GM12878 (cell line): ENCODE data around the gene MGAT4C. TPM values are rescaled to one million over a fixed set of nuclear protein-coding genes. Genes with fewer than 3 reads are reported as not detected.

Source experiments
- ATAC-seq: fragments of 200-7000 bp; cut with Tn5 transposase; 3 replicates; pipeline ENCODE4 v1.9.1; 2020; ENCODE audit warnings: mild to moderate bottlenecking, moderate library complexity
- BruUV-seq: library from RNA; stranded (reverse); fragments of 400-500 nt; replicated peaks from 2 replicates; lab custom pipeline; 2021; lab: Mats Ljungman, UMichigan
- CTCF ChIA-PET: fragments of 300-600 bp; sonication (Branson Sonifier 250); formaldehyde crosslinking; extraction: SDS; loops from one replicate; lab custom pipeline; 2021; ENCODE audit warnings: inconsistent platforms; lab: Yijun Ruan, JAX
- POLR2A ChIA-PET: fragments of 350-600 bp; formaldehyde crosslinking; extraction: SDS; loops from one replicate; lab custom pipeline; 2021; ENCODE audit warnings: inconsistent platforms; lab: Charles Lee
- RAD21 ChIA-PET: fragments of 300-600 bp; sonication (Branson Sonifier 250); formaldehyde crosslinking; loops from one replicate; lab custom pipeline; 2023; ENCODE audit warnings: antibody characterized with exemption; ENCODE audit not compliant: unreplicated experiment; lab: Charles Lee
- SMC1A ChIA-PET: fragments of 300-600 bp; sonication (Branson Sonifier 250); formaldehyde crosslinking; loops from one replicate; lab custom pipeline; 2023; ENCODE audit not compliant: unreplicated experiment, uncharacterized antibody; lab: Charles Lee
- DNase-seq: peaks from one replicate; pipeline ENCODE4 v3.0.0-alpha.2; 2011; ENCODE audit warnings: low read depth, low spot score
- FAIRE-seq: peaks from 3 replicates; lab custom pipeline; 2011; peaks lifted over from hg19 to GRCh38; lab: Jason Lieb, UNC
- H2AFZ ChIP-seq: 2 replicates; pipeline ENCODE4 v1.6.0; 2011; ENCODE audit warnings: low read depth, low read length, control low read depth; ENCODE audit not compliant: control insufficient read depth
- H3K27ac ChIP-seq: 2 replicates; pipeline ENCODE4 v1.5.1; 2011; ENCODE audit warnings: control low read depth; ENCODE audit not compliant: control insufficient read depth, insufficient read depth
- H3K27me3 ChIP-seq, 2 experiments: replicated peaks in 1 of 2; 2 replicates each; pipeline versions ENCODE4 v1.6.0 to v1.6.1; 2011; ENCODE audit warnings: low read length in 1 of 2; ENCODE audit not compliant: control insufficient read depth in 2 of 2, insufficient read depth in 2 of 2
- H3K36me3 ChIP-seq, 2 experiments: 2 replicates each; pipeline ENCODE4 v1.5.1; 2011; ENCODE audit warnings: low read length in 1 of 2; ENCODE audit not compliant: control insufficient read depth in 2 of 2, insufficient read depth in 2 of 2
- H3K4me1 ChIP-seq: 2 replicates; pipeline ENCODE4 v1.6.1; 2011; ENCODE audit warnings: mild to moderate bottlenecking, low read length, moderate library complexity, mixed read lengths; ENCODE audit not compliant: control insufficient read depth, insufficient read depth
- H3K4me2 ChIP-seq: 2 replicates; pipeline ENCODE4 v1.6.0; 2011; ENCODE audit warnings: control low read depth; ENCODE audit not compliant: control insufficient read depth, insufficient read depth
- H3K4me3 ChIP-seq: fragments of 200-600 bp; sonication (generic); 2 replicates; pipeline ENCODE4 v1.5.1; 2016
- H3K79me2 ChIP-seq: 2 replicates; pipeline ENCODE4 v1.6.0; 2011; ENCODE audit warnings: low read length; ENCODE audit not compliant: control insufficient read depth, insufficient read depth
- H3K9ac ChIP-seq: 2 replicates; pipeline ENCODE4 v1.8.0; 2011; ENCODE audit warnings: low read length, control low read depth, mixed read lengths; ENCODE audit not compliant: control insufficient read depth, insufficient read depth
- H3K9me3 ChIP-seq: replicated peaks from 3 replicates; pipeline ENCODE4 v1.5.1; 2011; ENCODE audit warnings: mild to moderate bottlenecking, low read length; ENCODE audit not compliant: control insufficient read depth, insufficient read depth
- H4K20me1 ChIP-seq: 2 replicates; pipeline ENCODE4 v1.6.0; 2011; ENCODE audit not compliant: control insufficient read depth, insufficient read depth
- CTCF ChIP-seq, 3 experiments: IDR thresholded peaks in 2 of 3; conservative IDR thresholded peaks in 1 of 3; 2 replicates each; pipeline ENCODE4 v1.5.1; 2011; ENCODE audit warnings: low read depth in 3 of 3, low read length in 3 of 3, mild to moderate bottlenecking in 3 of 3, control low read depth in 2 of 3, moderate library complexity in 2 of 3, inconsistent platforms in 1 of 3, mixed read lengths in 1 of 3; ENCODE audit not compliant: control insufficient read depth in 2 of 3, insufficient read depth in 1 of 3; ENCODE audit errors: extremely low read depth in 1 of 3
- MAX ChIP-seq: IDR thresholded peaks from 2 replicates; pipeline ENCODE4 v1.6.1; 2012; ENCODE audit warnings: low read depth, low read length, improper control_type of control experiment
- MYC ChIP-seq: IDR thresholded peaks from 2 replicates; pipeline ENCODE4 v1.6.1; 2011; ENCODE audit warnings: mild to moderate bottlenecking, low read length, moderate library complexity, inconsistent platforms; ENCODE audit not compliant: insufficient read depth, insufficient replicate concordance, insufficient read length, severe bottlenecking
- ZNF24 ChIP-seq: fragments of 450-650 bp; IDR thresholded peaks from 2 replicates; pipeline ENCODE4 v1.6.1; 2017; ENCODE audit warnings: antibody characterized with exemption, mild to moderate bottlenecking
- WGBS: methylation state at CpG from one replicate; pipeline ENCODE4 v1.1.6; 2016; ENCODE audit warnings: low lambda C conversion rate; ENCODE audit not compliant: insufficient replicate concordance, insufficient coverage; ENCODE audit errors: missing lambda C conversion rate; 5-methylcytosine and 5-hydroxymethylcytosine counted together
- in situ Hi-C: fragments of 300-500 bp; cut with MboI; formaldehyde crosslinking; loops from 9 replicates; pipeline ENCODE4 v1.14.3; 2018; ENCODE audit warnings: mixed read lengths
- intact Hi-C: fragments of 100-400 bp; cut with micrococcal nuclease; formaldehyde crosslinking; loops from one replicate; pipeline ENCODE4 v1.14.2; 2022; ENCODE audit not compliant: unreplicated experiment
- polyA plus RNA-seq, 11 experiments: library from polyadenylated mRNA; depleted of rRNA in 4 of 11; unstranded in 6 of 11; stranded (reverse) in 5 of 11; fragments of >200 nt; fragmentation: Nextera tagmentation in 4 of 11; fragmentation: Illumina TruSeq in 1 of 11; extraction: Ambion mirVana in 4 of 11; extraction: Trizol in 1 of 11; gene quantifications; 1 replicate in 1 of 11; 2 replicates in 10 of 11; pipeline versions ENCODE4 v1.2.1 to v1.2.3, GENCODE V29; 2011 to 2016; ENCODE audit warnings: inconsistent platforms in 2 of 11, missing spikeins in 2 of 11, low read depth in 1 of 11
- total RNA-seq, 4 experiments: library from RNA; depleted of rRNA in 3 of 4; stranded (reverse); fragments of >200 nt in 3 of 4; fragmentation: Illumina TruSeq in 1 of 4; extraction: Trizol in 1 of 4; gene quantifications; 2 replicates each; pipeline versions ENCODE4 v1.2.1 to v1.2.3, GENCODE V29; 2013 to 2021

Gene MGAT4C
- total and polyA plus RNA-seq, 10 of the 15 experiments (the other 5 are each of a cell fraction or from before 2014, with no cell fraction given): not detected

GRCh38 chr12:86186449-86186848, 69.7 kb downstream of the MGAT4C start:
- no TSS peak for BruUV-seq
- WGBS: 2% methylated on average over 2 of the region's 2 CpGs
- Histone ChIP-seq H3K4me3 (no peak overlapping the region), H3K27ac (no peak overlapping the region), H3K4me2 (no peak overlapping the region), H3K36me3 (no peaks in the 10 kb centered on the region), H3K4me1 (no peaks in the 10 kb centered on the region), H2AFZ (no peak overlapping the region), H4K20me1 (no peaks in the 10 kb centered on the region), H3K79me2 (no peaks in the 10 kb centered on the region), H3K9ac (no peak overlapping the region), H3K9me3 (no peaks in the 10 kb centered on the region), H3K27me3 (no peaks in the 10 kb centered on the region)
- intact Hi-C loops: no loop called here
- ATAC-seq: peak; percentile 40; the same call in 1 of the 3 replicates
- CTCF ChIA-PET: interaction anchor here (0.7 to 1.0 kb wide), 2 partner anchors 9 to 32 kb away, joined by 3 to 4 read pairs; no protein-coding TSS in a partner anchor
- DNase-seq: no peak
- in situ Hi-C loops: no loop called here
- SMC1A ChIA-PET: interaction anchor here (1.0 to 1.2 kb wide), 2 partner anchors 9 to 263 kb away, joined by 3 read pairs; no protein-coding TSS in a partner anchor
- RAD21 ChIA-PET: no interaction called here
- no peak for FAIRE-seq
- POLR2A ChIA-PET: no interaction called here
- TF ChIP-seq MYC: no peak
- peak in 2 of 3 experiments; percentile 21 to 22; a peak in 3 of 6 replicates for TF ChIP-seq CTCF (IDR thresholded peaks at IDR 0.05 in 2 of 3, conservative IDR thresholded peaks at IDR 0.05 in 1 of 3; ENCODE audit: control insufficient read depth in 2 of 3, extremely low read depth in 1 of 3, insufficient read depth in 1 of 3, low read depth in 3 of 3, low read length in 3 of 3)

GRCh38 chr12:86179855-86180254, 76.3 kb downstream of the MGAT4C start:
- no peak overlapping the region for H3K4me2 ChIP-seq
- FAIRE-seq (no peak), ATAC-seq (no peak), DNase-seq (no peak)
- ChIA-PET RAD21 (no interaction called here), POLR2A (no interaction called here), CTCF (no interaction called here), SMC1A (no interaction called here)
- no peaks in the 10 kb centered on the region for H4K20me1 ChIP-seq
- no peak overlapping the region for H3K27ac ChIP-seq
- 0% methylated on average over 1 of the region's 1 CpG for WGBS
- no peaks in the 10 kb centered on the region for H3K9me3 ChIP-seq
- intact Hi-C loops: no loop called here
- no peak for TF ChIP-seq MAX
- TF ChIP-seq ZNF24: no peak
- BruUV-seq: no TSS peak
- H3K4me1 ChIP-seq: no peaks in the 10 kb centered on the region
- H3K9ac ChIP-seq: no peak overlapping the region
- no peak overlapping the region for H3K4me3 ChIP-seq
- no peaks in the 10 kb centered on the region for H3K79me2 ChIP-seq
- H3K36me3 ChIP-seq: no peaks in the 10 kb centered on the region
- in situ Hi-C loops: no loop called here
- H2AFZ ChIP-seq: no peak overlapping the region
- H3K27me3 ChIP-seq: no peaks in the 10 kb centered on the region
